K562 (cell line): ENCODE data around the gene KRT4. TPM values are rescaled to one million over a fixed set of nuclear protein-coding genes. Genes with fewer than 3 reads are reported as not detected.

Source experiments
- NEUROD1 ChIP-seq: fragments of 150-350 bp; IDR thresholded peaks from 2 replicates; pipeline ENCODE4 v1.6.1; 2014; ENCODE audit warnings: borderline replicate concordance, low read length, low read depth; ENCODE audit not compliant: partially characterized antibody
- TAF15 ChIP-seq: fragments of 200-400 bp; formaldehyde crosslinking; IDR thresholded peaks from 2 replicates; pipeline ENCODE4 v1.6.1; 2017; ENCODE audit warnings: mild to moderate bottlenecking, low read depth, low read length, moderate library complexity
- ZNF124 ChIP-seq: sonication (generic); formaldehyde crosslinking; IDR thresholded peaks from 2 replicates; pipeline ENCODE4 v1.8.1; 2022; ENCODE audit warnings: missing genetic modification reagents
- ZNF778 ChIP-seq: fragments of 450-650 bp; formaldehyde crosslinking; IDR thresholded peaks from 2 replicates; pipeline ENCODE4 v1.4.0; 2020; ENCODE audit warnings: mild to moderate bottlenecking, moderate library complexity
- polyA plus RNA-seq, 8 experiments: library from polyadenylated mRNA; depleted of rRNA in 4 of 8; stranded (reverse) in 5 of 8; unstranded in 3 of 8; fragments of >200 nt; fragmentation: Nextera tagmentation in 2 of 8; fragmentation: Illumina TruSeq in 1 of 8; extraction: Ambion mirVana in 2 of 8; extraction: Trizol in 1 of 8; gene quantifications; 2 replicates each; pipeline versions ENCODE4 v1.2.1 to v1.2.3, GENCODE V29; 2011 to 2014; ENCODE audit warnings: inconsistent platforms in 1 of 8, missing spikeins in 1 of 8
- total RNA-seq, 7 experiments: library from RNA; depleted of rRNA in 6 of 7; stranded (reverse); fragments of >200 nt in 6 of 7; fragmentation: Illumina TruSeq in 2 of 7; extraction: Trizol in 2 of 7; gene quantifications; 2 replicates each; pipeline versions ENCODE4 v1.2.1 to v1.2.3, GENCODE V29; 2011 to 2021; ENCODE audit warnings: low replicate concordance in 1 of 7
- TF ChIP-seq, protein P1 (sequence below): fragments of 450-650 bp; IDR thresholded peaks from 2 replicates; pipeline ENCODE4 v1.6.1; 2016; ENCODE audit warnings: low read depth
- TF ChIP-seq, protein P2 (sequence below): sonication (generic); formaldehyde crosslinking; IDR thresholded peaks from 2 replicates; pipeline ENCODE4 v1.8.0; 2023; ENCODE audit warnings: mild to moderate bottlenecking, missing genetic modification reagents
- TF ChIP-seq, protein P3 (sequence below): fragments of 450-650 bp; IDR thresholded peaks from 2 replicates; pipeline ENCODE4 v1.6.1; 2018; ENCODE audit not compliant: partially characterized antibody
- TF ChIP-seq, protein P4 (sequence below): fragments of 200-800 bp; sonication (Bioruptor generic); IDR thresholded peaks from 2 replicates; pipeline ENCODE4 v1.6.1; 2017; ENCODE audit warnings: missing genetic modification characterization, missing compliant biosample characterization

KRT4 gene
- total and polyA plus RNA-seq, 9 of the 15 experiments (the other 6 are each of a cell fraction or from before 2014, with no cell fraction given): not detected

DNA sequence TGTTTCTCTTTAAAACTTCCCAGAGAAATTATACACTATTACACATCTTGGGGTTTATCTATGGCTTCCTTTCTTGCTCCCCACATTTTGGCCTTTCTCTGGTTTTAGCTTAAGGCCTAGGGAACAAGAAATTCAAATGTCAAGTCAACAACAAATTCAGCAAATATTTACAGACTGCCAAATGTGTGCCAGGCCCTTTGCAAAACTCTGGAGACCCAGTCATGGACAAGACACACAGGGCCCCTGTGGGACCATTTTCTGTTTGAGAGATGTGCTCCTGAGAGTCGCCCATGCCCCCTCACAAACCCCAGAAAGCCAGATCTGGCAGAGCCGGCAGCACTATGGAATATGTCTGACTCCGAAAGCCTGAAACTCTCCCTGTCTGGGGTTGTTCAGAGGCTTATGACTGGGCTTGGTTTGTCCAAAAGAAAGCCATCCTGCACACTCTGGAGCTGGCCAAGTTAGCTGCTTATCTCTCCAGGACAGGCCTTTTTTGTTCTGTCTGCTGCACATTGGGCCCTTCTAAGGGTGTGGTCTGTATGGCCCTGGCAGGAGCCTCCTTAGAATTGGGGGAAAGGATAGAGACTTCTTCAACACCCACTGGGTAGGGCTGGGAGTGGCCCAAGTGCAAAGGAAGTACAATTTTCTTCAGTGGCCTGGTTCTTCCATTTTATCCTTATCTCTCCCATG is 16.9 kb downstream of the KRT4 start (continued):
- TF ChIP-seq, protein P1, sequence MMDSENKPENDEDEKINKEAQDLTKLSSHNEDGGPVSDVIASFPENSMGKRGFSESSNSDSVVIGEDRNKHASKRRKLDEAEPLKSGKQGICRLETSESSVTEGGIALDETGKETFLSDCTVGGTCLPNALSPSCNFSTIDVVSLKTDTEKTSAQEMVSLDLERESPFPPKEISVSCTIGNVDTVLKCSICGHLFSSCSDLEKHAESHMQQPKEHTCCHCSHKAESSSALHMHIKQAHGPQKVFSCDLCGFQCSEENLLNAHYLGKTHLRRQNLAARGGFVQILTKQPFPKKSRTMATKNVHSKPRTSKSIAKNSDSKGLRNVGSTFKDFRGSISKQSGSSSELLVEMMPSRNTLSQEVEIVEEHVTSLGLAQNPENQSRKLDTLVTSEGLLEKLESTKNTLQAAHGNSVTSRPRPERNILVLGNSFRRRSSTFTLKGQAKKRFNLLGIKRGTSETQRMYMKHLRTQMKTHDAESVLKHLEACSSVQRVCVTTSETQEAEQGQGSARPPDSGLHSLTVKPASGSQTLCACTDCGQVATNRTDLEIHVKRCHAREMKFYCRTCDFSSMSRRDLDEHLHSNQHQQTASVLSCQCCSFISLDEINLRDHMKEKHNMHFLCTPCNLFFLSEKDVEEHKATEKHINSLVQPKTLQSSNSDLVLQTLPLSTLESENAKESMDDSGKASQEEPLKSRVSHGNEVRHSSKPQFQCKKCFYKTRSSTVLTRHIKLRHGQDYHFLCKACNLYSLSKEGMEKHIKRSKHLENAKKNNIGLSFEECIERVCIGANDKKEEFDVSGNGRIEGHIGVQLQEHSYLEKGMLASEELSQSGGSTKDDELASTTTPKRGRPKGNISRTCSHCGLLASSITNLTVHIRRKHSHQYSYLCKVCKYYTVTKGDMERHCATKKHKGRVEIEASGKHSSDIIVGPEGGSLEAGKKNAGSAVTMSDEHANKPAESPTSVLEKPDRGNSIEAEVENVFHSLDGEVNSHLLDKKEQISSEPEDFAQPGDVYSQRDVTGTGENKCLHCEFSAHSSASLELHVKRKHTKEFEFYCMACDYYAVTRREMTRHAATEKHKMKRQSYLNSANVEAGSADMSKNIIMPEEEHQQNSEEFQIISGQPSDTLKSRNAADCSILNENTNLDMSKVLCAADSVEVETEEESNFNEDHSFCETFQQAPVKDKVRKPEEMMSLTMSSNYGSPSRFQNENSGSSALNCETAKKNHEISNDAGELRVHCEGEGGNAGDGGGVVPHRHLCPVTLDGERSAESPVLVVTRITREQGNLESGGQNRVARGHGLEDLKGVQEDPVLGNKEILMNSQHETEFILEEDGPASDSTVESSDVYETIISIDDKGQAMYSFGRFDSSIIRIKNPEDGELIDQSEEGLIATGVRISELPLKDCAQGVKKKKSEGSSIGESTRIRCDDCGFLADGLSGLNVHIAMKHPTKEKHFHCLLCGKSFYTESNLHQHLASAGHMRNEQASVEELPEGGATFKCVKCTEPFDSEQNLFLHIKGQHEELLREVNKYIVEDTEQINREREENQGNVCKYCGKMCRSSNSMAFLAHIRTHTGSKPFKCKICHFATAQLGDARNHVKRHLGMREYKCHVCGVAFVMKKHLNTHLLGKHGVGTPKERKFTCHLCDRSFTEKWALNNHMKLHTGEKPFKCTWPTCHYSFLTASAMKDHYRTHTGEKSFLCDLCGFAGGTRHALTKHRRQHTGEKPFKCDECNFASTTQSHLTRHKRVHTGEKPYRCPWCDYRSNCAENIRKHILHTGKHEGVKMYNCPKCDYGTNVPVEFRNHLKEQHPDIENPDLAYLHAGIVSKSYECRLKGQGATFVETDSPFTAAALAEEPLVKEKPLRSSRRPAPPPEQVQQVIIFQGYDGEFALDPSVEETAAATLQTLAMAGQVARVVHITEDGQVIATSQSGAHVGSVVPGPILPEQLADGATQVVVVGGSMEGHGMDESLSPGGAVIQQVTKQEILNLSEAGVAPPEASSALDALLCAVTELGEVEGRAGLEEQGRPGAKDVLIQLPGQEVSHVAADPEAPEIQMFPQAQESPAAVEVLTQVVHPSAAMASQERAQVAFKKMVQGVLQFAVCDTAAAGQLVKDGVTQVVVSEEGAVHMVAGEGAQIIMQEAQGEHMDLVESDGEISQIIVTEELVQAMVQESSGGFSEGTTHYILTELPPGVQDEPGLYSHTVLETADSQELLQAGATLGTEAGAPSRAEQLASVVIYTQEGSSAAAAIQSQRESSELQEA: no peak
- TF ChIP-seq NEUROD1 (peak; percentile 45), ZNF778 (CRISPR knock-in tag) (no peak), ZNF124 (CRISPR knock-in tag) (no peak), TAF15 (no peak)
- TF ChIP-seq, protein P2, sequence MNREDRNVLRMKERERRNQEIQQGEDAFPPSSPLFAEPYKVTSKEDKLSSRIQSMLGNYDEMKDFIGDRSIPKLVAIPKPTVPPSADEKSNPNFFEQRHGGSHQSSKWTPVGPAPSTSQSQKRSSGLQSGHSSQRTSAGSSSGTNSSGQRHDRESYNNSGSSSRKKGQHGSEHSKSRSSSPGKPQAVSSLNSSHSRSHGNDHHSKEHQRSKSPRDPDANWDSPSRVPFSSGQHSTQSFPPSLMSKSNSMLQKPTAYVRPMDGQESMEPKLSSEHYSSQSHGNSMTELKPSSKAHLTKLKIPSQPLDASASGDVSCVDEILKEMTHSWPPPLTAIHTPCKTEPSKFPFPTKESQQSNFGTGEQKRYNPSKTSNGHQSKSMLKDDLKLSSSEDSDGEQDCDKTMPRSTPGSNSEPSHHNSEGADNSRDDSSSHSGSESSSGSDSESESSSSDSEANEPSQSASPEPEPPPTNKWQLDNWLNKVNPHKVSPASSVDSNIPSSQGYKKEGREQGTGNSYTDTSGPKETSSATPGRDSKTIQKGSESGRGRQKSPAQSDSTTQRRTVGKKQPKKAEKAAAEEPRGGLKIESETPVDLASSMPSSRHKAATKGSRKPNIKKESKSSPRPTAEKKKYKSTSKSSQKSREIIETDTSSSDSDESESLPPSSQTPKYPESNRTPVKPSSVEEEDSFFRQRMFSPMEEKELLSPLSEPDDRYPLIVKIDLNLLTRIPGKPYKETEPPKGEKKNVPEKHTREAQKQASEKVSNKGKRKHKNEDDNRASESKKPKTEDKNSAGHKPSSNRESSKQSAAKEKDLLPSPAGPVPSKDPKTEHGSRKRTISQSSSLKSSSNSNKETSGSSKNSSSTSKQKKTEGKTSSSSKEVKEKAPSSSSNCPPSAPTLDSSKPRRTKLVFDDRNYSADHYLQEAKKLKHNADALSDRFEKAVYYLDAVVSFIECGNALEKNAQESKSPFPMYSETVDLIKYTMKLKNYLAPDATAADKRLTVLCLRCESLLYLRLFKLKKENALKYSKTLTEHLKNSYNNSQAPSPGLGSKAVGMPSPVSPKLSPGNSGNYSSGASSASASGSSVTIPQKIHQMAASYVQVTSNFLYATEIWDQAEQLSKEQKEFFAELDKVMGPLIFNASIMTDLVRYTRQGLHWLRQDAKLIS (CRISPR knock-in tag): no peak
- TF ChIP-seq, protein P3, sequence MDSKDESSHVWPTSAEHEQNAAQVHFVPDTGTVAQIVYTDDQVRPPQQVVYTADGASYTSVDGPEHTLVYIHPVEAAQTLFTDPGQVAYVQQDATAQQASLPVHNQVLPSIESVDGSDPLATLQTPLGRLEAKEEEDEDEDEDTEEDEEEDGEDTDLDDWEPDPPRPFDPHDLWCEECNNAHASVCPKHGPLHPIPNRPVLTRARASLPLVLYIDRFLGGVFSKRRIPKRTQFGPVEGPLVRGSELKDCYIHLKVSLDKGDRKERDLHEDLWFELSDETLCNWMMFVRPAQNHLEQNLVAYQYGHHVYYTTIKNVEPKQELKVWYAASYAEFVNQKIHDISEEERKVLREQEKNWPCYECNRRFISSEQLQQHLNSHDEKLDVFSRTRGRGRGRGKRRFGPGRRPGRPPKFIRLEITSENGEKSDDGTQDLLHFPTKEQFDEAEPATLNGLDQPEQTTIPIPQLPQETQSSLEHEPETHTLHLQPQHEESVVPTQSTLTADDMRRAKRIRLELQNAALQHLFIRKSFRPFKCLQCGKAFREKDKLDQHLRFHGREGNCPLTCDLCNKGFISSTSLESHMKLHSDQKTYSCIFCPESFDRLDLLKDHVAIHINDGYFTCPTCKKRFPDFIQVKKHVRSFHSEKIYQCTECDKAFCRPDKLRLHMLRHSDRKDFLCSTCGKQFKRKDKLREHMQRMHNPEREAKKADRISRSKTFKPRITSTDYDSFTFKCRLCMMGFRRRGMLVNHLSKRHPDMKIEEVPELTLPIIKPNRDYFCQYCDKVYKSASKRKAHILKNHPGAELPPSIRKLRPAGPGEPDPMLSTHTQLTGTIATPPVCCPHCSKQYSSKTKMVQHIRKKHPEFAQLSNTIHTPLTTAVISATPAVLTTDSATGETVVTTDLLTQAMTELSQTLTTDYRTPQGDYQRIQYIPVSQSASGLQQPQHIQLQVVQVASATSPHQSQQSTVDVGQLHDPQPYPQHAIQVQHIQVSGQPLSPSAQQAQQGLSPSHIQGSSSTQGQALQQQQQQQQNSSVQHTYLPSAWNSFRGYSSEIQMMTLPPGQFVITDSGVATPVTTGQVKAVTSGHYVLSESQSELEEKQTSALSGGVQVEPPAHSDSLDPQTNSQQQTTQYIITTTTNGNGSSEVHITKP: peak; percentile 77
- TF ChIP-seq, protein P4, sequence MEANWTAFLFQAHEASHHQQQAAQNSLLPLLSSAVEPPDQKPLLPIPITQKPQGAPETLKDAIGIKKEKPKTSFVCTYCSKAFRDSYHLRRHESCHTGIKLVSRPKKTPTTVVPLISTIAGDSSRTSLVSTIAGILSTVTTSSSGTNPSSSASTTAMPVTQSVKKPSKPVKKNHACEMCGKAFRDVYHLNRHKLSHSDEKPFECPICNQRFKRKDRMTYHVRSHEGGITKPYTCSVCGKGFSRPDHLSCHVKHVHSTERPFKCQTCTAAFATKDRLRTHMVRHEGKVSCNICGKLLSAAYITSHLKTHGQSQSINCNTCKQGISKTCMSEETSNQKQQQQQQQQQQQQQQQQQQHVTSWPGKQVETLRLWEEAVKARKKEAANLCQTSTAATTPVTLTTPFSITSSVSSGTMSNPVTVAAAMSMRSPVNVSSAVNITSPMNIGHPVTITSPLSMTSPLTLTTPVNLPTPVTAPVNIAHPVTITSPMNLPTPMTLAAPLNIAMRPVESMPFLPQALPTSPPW (CRISPR knock-in tag): 0 out of 2 replicates have a peak, but pooled peaks have one; percentile 15
